HG02981 (cell line): ENCODE measurements around the gene OR5AK2.
"Not testable (repeated sequence)": the region's sequence is repeated elsewhere in the genome, so short reads cannot be mapped to it uniquely, and the experiment has no call there.

Experiments used
- ATAC-seq: cut with Tn5 transposase; IDR thresholded peaks from one replicate; pipeline ENCODE4 v1.9.1; 2021; ENCODE audit warnings: mild to moderate bottlenecking, moderate library complexity; ENCODE audit not compliant: unreplicated experiment

OR5AK2 gene, protein sequence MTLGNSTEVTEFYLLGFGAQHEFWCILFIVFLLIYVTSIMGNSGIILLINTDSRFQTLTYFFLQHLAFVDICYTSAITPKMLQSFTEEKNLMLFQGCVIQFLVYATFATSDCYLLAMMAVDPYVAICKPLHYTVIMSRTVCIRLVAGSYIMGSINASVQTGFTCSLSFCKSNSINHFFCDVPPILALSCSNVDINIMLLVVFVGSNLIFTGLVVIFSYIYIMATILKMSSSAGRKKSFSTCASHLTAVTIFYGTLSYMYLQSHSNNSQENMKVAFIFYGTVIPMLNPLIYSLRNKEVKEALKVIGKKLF

DNA sequence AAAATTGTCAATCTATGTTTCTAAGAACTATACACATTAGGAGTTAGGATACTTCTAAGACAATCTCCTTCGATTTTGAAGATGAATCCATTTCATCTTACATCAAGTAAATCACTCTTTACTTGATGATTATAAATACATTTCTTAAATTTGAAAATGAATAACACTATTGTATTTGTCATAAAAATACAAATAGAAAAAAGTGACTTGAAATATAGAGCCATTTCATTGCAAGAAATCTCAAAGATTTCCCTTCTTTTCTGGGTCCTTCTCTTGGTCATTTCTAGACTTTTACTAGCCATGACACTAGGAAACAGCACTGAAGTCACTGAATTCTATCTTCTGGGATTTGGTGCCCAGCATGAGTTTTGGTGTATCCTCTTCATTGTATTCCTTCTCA is at the start of gene OR5AK2:
Gene OR5AK2, plus strand, starts transcription at position 301 of the 400 bp plus-strand sequence. Its CDS starts 0 bp downstream, at position 301.
- ATAC-seq = no peak

DNA sequence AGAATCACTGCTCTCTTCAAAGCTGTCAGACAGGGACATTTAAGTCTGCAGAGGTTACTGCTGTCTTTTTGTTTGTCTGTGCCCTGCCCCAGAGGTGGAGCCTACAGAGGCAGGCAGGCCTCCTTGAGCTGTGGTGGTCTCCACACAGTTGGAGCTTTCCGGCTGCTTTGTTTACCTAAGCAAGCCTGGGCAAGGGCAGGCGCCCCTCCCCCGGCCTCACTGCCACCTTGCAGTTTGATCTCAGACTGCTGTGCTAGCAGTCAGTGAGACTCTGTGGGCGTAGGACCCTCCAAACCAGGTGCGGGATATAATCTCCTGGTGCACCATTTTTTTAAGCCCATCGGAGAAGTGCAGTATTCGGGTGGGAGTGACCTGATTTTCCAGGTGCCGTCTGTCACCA is 43.2 kb upstream of the OR5AK2 start:
- ATAC-seq = not testable (repeated sequence)

DNA sequence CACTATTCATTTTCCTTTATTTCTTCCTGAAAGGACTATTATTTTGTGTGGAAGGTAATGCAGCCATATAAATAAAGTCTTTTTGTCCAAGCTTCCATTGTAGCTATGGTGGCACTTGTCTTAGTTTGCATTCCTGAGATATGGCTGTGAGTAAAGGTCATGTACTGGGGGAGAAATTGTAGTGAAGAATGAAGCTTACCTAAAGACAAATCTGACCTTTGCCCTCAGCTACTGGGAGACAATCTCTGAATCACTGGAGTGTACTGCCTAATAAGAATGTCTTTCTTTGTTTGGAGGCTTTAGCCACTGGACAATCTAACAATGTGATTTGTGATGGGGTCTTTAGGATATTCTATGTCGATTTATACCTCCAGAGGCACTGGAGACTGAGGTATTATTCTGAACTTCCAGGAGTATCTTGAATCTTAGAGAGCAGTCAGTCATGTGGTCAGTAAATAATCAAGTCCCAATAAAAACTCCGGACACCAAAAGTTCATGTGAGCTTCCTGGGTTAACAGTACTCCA is 39.7 kb upstream of the OR5AK2 start:
- ATAC-seq = no peak

DNA sequence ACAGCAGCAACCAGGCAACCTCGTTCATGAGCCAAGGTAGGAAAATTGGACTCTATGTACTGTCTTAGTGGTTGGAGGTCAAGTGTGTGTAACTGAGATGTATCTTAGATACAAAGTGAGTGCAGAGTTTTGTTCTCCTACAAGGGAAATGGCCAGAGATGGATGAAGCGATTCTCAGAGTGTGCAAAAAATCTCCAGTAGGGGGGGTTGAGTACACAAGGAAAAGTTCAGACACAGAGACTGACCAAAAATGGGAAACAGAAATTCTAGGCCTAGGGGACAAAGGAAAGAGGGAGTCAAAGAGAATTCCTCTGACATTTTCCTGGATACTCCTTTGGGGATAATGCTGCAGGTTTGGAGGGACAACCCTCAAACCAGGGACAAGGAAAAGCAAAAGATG is 38.2 kb upstream of the OR5AK2 start:
- ATAC-seq = no peak

DNA sequence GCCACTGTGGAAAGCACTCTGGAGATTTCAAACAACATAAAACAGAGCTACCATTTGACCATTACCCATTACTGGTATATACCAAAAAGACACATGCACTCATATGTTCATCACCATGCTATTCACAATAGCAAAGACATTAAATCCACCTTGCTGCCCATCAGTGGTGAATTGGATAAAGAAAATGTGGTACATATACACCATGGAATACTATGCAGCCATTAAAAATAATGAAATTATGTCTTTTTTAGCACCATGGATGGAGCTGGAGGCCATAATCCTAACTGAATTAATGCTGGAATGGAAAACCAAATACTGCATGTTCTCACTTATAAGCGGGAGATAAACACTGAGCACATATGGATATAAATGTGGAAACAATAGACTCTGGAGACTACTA is 34.8 kb upstream of the OR5AK2 start:
- not testable (repeated sequence) for ATAC-seq

DNA sequence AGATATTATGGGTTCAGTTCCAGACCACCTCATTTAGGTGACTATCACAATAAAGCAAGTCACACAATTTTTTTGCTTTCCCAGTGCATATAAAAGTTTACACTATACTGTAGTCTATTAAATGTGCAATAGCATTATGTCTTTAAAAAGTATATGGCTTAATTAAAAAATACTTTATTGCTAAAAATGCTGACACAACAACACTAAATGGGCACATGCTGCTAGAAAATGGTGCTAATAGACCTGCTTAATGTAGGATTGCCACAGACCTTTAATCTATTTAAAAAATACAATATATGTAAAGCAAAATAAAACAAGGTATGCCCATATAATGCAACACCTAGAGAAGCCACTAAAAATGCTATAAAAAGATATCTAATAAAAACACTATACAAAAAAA is 27.1 kb upstream of the OR5AK2 start:
- no peak for ATAC-seq

DNA sequence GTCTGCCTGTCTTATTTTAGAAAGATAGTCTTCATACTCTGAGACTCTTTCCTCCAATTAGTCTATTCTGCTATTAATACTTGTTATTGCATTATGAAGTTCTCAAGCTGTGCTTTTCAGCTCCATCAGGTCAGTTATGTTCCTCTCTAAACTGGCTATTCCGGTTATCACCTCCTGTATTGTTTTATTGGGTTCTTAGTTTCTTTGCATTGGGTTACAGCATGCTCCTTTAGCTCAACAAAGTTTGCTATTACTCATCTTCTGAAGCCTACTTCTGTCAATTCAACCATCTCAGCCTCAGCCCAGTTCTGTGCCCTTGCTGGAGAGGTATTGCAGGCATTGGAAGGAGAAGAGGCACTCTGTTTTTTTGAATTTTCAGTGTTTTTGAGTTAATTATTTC is 21.0 kb upstream of the OR5AK2 start:
- ATAC-seq = no peak

DNA sequence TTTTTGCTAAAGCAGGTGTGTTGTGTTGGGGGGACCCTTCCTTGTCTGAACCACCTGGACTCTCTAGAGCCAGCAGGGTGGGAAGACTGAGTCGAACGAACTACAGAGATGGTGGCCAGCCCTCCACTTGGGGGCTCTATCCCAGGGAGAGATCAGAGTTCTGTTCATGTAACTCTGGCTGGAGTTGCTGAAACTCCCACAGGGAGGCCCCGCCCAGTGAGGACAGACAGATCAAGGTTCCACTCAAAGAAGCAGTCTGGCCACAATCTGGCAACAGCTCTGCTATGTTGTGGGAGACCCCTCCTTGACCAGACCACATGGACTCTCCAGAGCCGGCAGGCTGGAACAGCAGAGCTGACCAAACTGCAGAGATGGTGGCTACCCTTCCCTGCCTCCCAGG is 20.2 kb upstream of the OR5AK2 start:
- ATAC-seq = no peak

DNA sequence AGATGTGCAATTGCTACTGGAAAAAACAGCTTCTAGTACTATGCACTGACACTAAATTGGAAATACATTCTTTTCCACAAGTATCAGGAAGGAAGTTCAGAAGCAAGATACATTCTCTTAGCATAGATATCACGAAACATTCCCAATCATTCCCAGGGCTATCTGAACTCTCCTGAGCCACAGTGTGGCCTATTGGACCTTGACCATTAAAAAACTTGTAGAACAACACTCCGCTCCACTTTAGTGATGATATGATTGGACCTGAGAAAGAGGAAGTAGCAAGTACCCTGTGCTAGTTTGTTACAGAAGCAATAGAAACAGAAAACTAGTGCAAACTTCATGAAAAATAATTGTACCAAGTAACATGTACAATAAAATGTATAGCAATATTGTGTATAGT is 11.4 kb upstream of the OR5AK2 start:
- ATAC-seq = no peak

DNA sequence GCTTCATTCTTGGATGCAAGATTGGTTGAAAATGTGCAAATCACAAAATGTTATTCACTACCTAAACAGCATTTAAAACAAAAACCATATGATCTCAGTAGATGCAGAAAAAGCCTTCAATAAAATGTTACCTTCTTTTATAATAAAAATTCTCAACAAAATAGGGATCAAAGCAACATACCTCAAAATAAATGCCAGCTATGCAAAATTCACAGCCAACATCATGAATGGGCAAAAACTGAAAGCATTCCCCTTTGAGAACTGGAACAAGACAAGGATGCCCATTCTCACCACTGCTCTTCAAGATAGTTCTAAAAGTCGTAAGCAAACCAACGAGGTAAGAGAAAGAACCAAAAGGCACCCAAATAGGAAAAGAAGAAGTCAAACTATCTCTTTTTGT is 2.0 kb downstream of the OR5AK2 start:
- ATAC-seq = no peak

DNA sequence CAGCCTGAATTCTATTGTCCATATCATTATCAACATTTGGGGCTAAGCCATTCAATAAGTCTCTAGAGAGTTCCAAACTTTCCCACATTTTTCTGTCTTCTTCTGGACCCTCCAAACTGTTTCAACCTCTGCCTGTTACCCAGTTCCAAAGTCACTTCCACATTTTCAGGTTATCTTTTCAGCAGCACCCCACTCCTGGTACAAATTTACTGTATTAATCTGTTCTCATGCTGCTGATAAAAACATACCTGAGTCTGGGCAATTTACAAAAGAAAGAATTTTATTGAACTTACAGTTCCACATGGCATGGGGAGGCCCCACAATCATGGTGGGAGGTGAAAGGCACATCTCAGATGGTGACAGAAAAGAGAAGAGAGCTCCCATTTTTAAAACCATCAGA is 5.8 kb downstream of the OR5AK2 start:
- no peak for ATAC-seq

DNA sequence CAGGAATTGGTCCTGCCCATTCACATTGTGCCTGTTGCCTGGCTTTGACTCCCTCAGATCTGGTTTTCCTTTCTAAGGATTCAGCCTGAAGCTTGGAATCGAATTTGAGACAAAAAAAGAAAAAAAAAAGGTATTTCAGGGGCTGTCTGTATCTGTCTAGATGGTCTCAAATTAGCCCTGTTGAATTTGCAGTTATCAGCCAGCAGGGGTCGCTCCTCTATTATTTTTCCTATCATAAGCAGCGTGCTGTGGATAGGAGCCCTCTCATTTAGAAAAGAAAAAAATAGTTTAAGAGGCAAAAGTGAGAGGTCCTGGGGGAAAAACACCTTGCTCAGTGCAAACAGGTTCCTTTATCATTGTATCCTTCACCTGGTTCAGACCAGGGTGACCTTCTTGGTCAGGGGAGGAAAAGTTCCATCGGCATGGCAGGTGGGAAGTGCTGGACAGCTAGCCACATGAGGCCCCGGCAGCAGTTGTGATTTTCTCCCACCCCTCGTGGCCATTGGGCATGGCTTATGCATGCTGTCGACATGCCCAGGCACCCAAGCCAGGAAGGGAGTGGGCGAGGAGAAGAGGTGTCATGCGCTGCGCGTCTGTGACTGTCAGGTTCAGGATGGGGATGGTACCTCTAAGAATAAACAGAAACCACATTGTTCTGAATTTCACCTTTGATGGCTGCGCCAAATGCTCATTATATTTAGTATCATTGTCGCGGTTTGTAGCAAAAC is 13.1 kb downstream of the OR5AK2 start:
- no peak for ATAC-seq

DNA sequence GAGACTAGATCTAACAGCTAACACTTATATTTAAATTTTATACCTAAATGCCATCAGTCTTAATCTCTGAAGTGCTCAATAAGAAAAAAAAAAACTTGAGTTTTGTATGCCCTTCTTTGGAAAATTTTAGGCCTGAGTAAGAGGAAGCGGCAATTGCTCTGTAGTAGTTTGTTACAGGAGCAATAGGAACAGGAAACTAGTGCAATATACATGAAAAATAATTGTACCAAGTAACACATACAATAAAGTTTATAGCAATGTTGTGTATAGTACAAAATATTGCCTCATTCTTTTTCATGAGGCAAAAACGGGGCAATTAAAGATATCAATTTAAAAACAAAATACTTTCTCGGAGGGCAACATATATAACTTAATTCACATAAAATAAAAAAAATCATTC is 19.7 kb downstream of the OR5AK2 start:
- no peak for ATAC-seq

DNA sequence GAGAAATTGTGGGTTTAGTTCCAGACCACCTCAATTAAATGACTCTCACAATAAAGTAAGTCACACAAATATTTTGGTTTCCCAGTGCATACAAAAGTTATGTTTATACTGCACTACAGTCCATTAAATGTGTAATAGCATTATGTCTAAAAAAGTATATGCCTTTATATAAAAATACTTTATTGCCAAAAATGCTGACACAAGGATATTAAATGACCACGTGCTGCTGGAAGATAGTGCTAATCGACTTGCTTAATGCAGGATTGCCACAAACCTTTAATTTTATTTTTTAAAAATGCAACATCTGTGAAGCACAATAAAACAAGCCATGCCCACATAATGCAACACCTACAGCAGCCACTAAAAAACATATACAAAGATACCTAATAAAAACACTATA is 27.0 kb downstream of the OR5AK2 start:
- ATAC-seq = no peak

DNA sequence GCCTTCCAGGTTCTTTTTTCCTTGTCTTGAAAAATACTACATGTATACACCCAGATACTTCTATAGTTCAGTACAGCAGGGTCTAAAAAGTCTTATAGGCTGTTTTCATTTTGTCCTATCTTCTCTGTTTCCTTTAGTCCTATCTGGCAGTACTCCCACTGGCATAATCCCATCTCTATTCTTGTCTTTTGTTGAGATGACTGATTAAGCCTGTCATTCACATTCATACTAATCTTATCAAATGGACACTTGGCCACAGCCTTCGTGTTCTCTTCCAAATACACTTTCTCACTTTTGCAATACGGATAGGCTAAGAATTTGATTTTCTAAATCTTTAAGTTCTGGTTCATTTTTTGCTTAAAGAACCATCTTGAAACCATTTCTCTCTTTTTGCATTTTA is 42.8 kb downstream of the OR5AK2 start:
- ATAC-seq = no peak
